ENCODE data around the gene TAS2R20. TPM values are rescaled to one million over a fixed set of nuclear protein-coding genes. Genes with fewer than 3 reads are reported as not detected.
A peak's percentile ranks its signal among the peaks of the same experiment; 100 is the strongest.

Gene TAS2R20
- total RNA-seq, 1 donor from 2014 or later: 1.8 TPM

GRCh38 chr12:10968765-10969456 is 29.2 kb downstream of the TAS2R20 start:
- Histone ChIP-seq H3K27me3 (ENCODE audit: control insufficient read depth, insufficient read depth, low read length) (no peaks in the 10 kb centered on the region), H3K4me3 (ENCODE audit: low read depth, low read length) (no peak overlapping the region), H3K36me3 (ENCODE audit: control insufficient read depth, insufficient read depth, low read length) (no peaks in the 10 kb centered on the region)
- peak; percentile 33 for DNase-seq (ENCODE audit: low read depth)
- FAIRE-seq: no peak
- TF ChIP-seq CTCF (IDR thresholded peaks at IDR 0.05; ENCODE audit: insufficient read depth, low read length, severe bottlenecking): no peak

DNA sequence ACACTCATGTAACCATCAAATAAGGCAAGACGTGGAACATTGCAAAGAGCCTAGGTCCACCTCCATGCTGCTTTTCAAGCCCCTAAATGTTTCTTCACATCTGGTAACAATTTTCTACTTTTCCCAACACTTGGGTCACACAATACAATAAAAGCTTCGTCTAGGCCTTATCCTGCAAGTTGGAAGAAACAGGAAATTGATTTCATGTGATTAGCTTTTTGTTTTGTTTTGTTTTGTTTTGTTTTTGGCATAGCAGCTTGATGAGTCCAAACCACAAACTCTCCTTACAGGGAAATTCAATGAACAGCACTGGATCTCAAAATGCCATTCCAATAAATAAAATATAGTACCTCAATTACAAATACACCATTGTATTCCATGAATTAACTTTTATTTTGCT is 30.7 kb downstream of the TAS2R20 start:
- no peak overlapping the region for H3K4me3 ChIP-seq (ENCODE audit: low read depth, low read length)
- H3K36me3 ChIP-seq (ENCODE audit: control insufficient read depth, insufficient read depth, low read length): no peaks in the 10 kb centered on the region
- no peak for TF ChIP-seq CTCF (IDR thresholded peaks at IDR 0.05; ENCODE audit: insufficient read depth, low read length, severe bottlenecking)
- H3K27me3 ChIP-seq (ENCODE audit: control insufficient read depth, insufficient read depth, low read length): no peaks in the 10 kb centered on the region
- DNase-seq (ENCODE audit: low read depth) (peak; percentile 37), FAIRE-seq (no peak)

- no peak overlapping the region for H3K4me3 ChIP-seq (ENCODE audit: low read depth, low read length)
- no peaks in the 10 kb centered on the region for H3K36me3 ChIP-seq (ENCODE audit: control insufficient read depth, insufficient read depth, low read length)
- TF ChIP-seq CTCF (IDR thresholded peaks at IDR 0.05; ENCODE audit: insufficient read depth, low read length, severe bottlenecking): no peak
- no peaks in the 10 kb centered on the region for H3K27me3 ChIP-seq (ENCODE audit: control insufficient read depth, insufficient read depth, low read length)
- FAIRE-seq (no peak), DNase-seq (ENCODE audit: low read depth) (no peak)
These were observed 31.8 kb downstream of the TAS2R20 start for GRCh38 chr12:10966314-10966713.

DNA sequence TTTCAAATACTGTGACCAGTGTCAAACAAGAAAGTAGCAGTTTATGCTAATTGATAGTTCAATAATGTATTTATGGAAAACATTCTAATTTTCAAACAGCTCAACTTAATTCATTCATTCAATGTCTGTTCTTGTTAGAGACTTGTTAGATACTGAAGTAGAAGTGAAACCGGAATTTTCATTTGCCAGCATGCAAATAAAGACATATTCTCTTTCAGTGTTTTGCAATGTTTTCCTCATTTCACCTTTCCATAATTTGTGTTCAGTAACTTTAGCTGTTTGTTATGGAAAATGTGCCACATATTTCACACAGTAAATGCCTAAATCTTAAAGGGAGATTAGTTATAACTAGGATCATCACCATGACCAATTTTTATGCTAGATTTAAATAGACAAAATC is 32.6 kb downstream of the TAS2R20 start:
- no peak for TF ChIP-seq CTCF (IDR thresholded peaks at IDR 0.05; ENCODE audit: insufficient read depth, low read length, severe bottlenecking)
- FAIRE-seq (no peak), DNase-seq (ENCODE audit: low read depth) (no peak)
- Histone ChIP-seq H3K36me3 (ENCODE audit: control insufficient read depth, insufficient read depth, low read length) (no peaks in the 10 kb centered on the region), H3K27me3 (ENCODE audit: control insufficient read depth, insufficient read depth, low read length) (no peaks in the 10 kb centered on the region), H3K4me3 (ENCODE audit: low read depth, low read length) (no peak overlapping the region)

DNA sequence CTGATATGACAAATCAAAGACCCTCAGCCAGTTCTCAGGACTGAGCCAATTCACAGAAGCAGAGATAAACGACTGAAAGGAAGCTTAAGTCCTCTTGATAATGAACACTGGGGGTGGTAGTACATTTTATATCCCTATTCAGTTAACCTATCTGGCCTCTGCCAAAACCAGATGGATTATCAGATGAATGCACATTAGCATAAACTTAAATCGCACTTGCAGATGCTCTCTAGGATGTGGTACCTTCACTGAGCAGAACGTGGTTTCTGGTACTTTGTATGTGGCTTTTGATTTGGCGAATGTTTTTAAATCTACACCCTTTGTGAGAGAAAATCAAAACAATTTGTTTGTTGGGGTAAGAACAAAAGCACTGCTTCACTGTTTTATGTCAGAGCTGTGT is 37.9 kb downstream of the TAS2R20 start:
- TF ChIP-seq CTCF (IDR thresholded peaks at IDR 0.05; ENCODE audit: insufficient read depth, low read length, severe bottlenecking): no peak
- Histone ChIP-seq H3K36me3 (ENCODE audit: control insufficient read depth, insufficient read depth, low read length) (no peaks in the 10 kb centered on the region), H3K4me3 (ENCODE audit: low read depth, low read length) (no peak overlapping the region), H3K27me3 (ENCODE audit: control insufficient read depth, insufficient read depth, low read length) (no peaks in the 10 kb centered on the region)
- no peak for FAIRE-seq
- DNase-seq (ENCODE audit: low read depth): no peak

GRCh38 chr12:10959804-10960203 is 38.3 kb downstream of the TAS2R20 start:
- DNase-seq (ENCODE audit: low read depth) (no peak), FAIRE-seq (no peak)
- TF ChIP-seq CTCF (IDR thresholded peaks at IDR 0.05; ENCODE audit: insufficient read depth, low read length, severe bottlenecking): no peak

More at GRCh38 chr12:10959804-10960203, 38.3 kb downstream of the TAS2R20 start:
- Histone ChIP-seq H3K27me3 (ENCODE audit: control insufficient read depth, insufficient read depth, low read length) (no peaks in the 10 kb centered on the region), H3K4me3 (ENCODE audit: low read depth, low read length) (no peak overlapping the region), H3K36me3 (ENCODE audit: control insufficient read depth, insufficient read depth, low read length) (no peaks in the 10 kb centered on the region)
